ENCODE measurements around the gene TRIO.

The TRIO gene

DNA sequence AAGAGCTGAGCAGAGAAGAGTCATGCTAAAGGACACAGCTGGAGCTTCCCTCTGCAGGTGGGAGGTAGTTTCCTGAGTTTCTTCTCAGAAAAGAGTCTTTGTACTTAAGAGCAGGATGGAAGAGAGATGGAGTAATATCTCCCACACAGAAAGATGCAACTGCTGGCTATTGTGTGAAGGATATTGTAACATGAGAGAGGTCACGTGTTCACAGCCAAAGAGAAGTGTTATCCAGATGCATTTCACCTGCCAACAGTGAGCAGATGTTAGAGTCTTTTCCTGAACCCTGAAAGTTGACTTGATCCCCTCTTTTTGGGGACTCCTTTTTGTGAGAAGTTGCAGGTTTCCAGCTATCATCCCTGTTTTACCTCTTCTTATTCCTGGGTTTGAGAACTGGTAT lies 14.0 kb upstream of the TRIO start:
- no peaks in the 10 kb centered on the region for H3K4me1 Mint-ChIP-seq (ENCODE audit: low read depth in 2 of 2)
- DNase-seq (no peak), ATAC-seq (replicated peaks) (no peak)
- no peak overlapping the region for H3K27ac Mint-ChIP-seq
- peaks cover 0 to 35% of the 10 kb centered on the region in 2 donors for H3K27me3 Mint-ChIP-seq
- H3K4me3 Mint-ChIP-seq: no peak overlapping the region
- H3K9me3 Mint-ChIP-seq: no peaks in the 10 kb centered on the region
- peaks cover 3% of the 10 kb centered on the region for H3K36me3 Mint-ChIP-seq (ENCODE audit: insufficient read depth)

GRCh38 chr5:14131855-14132503 lies 11.2 kb upstream of the TRIO start:
- Mint-ChIP-seq H3K4me1 (ENCODE audit: low read depth in 2 of 2) (no peaks in the 10 kb centered on the region), H3K27ac (no peak overlapping the region), H3K36me3 (ENCODE audit: insufficient read depth) (peaks cover 3% of the 10 kb centered on the region), H3K4me3 (no peak overlapping the region), H3K9me3 (peaks cover 0 to 2% of the 10 kb centered on the region in 2 donors), H3K27me3 (peaks cover 6 to 62% of the 10 kb centered on the region in 2 donors)
- DNase-seq (no peak), ATAC-seq (replicated peaks) (no peak)

GRCh38 chr5:14133394-14133793 lies 9.7 kb upstream of the TRIO start:
- ATAC-seq (replicated peaks) (no peak), DNase-seq (no peak)
- Mint-ChIP-seq H3K9me3 (peaks cover 0 to 2% of the 10 kb centered on the region in 2 donors), H3K4me1 (ENCODE audit: low read depth in 2 of 2) (no peaks in the 10 kb centered on the region), H3K36me3 (ENCODE audit: insufficient read depth) (peaks cover 3% of the 10 kb centered on the region), H3K4me3 (no peak overlapping the region), H3K27ac (no peak overlapping the region), H3K27me3 (peaks cover 16 to 75% of the 10 kb centered on the region in 2 donors)

- H3K4me1 Mint-ChIP-seq (ENCODE audit: low read depth in 2 of 2): no peaks in the 10 kb centered on the region
- peaks cover 0 to 2% of the 10 kb centered on the region in 2 donors for H3K9me3 Mint-ChIP-seq
- peaks cover 23 to 81% of the 10 kb centered on the region in 2 donors for H3K27me3 Mint-ChIP-seq
- H3K4me3 Mint-ChIP-seq: no peak overlapping the region
- H3K36me3 Mint-ChIP-seq (ENCODE audit: insufficient read depth): peaks cover 3% of the 10 kb centered on the region
- no peak overlapping the region for H3K27ac Mint-ChIP-seq
- DNase-seq: no peak
- no peak for ATAC-seq (replicated peaks)
Observed at GRCh38 chr5:14134083-14134482, 9.1 kb upstream of the TRIO start.

- DNase-seq (no peak), ATAC-seq (replicated peaks) (no peak)
- H3K27me3 Mint-ChIP-seq: peaks cover 30 to 88% of the 10 kb centered on the region in 2 donors
- no peak overlapping the region for H3K4me3 Mint-ChIP-seq
- peaks cover 3% of the 10 kb centered on the region for H3K36me3 Mint-ChIP-seq (ENCODE audit: insufficient read depth)
- no peaks in the 10 kb centered on the region for H3K4me1 Mint-ChIP-seq (ENCODE audit: low read depth in 2 of 2)
- H3K27ac Mint-ChIP-seq: no peak overlapping the region
- peaks cover 0 to 2% of the 10 kb centered on the region in 2 donors for H3K9me3 Mint-ChIP-seq
Observed at GRCh38 chr5:14134771-14135170, 8.4 kb upstream of the TRIO start.

GRCh38 chr5:14135621-14136020 lies 7.5 kb upstream of the TRIO start:
- ATAC-seq (replicated peaks) (no peak), DNase-seq (no peak)
- H3K27ac Mint-ChIP-seq: no peak overlapping the region
- peaks cover 0 to 2% of the 10 kb centered on the region in 2 donors for H3K9me3 Mint-ChIP-seq
- peaks cover 30 to 86% of the 10 kb centered on the region in 2 donors for H3K27me3 Mint-ChIP-seq
- no peak overlapping the region for H3K4me3 Mint-ChIP-seq
- H3K4me1 Mint-ChIP-seq (ENCODE audit: low read depth in 2 of 2): no peaks in the 10 kb centered on the region
- H3K36me3 Mint-ChIP-seq (ENCODE audit: insufficient read depth): peaks cover 3% of the 10 kb centered on the region

GRCh38 chr5:14136228-14136627 lies 6.9 kb upstream of the TRIO start:
- Mint-ChIP-seq H3K27me3 (peaks cover 33 to 89% of the 10 kb centered on the region in 2 donors), H3K27ac (no peak overlapping the region), H3K4me1 (ENCODE audit: low read depth in 2 of 2) (no peaks in the 10 kb centered on the region), H3K36me3 (ENCODE audit: insufficient read depth) (peaks cover 3% of the 10 kb centered on the region), H3K9me3 (peaks cover 0 to 2% of the 10 kb centered on the region in 2 donors), H3K4me3 (no peak overlapping the region)
- DNase-seq (no peak), ATAC-seq (replicated peaks) (no peak)

- Mint-ChIP-seq H3K4me1 (ENCODE audit: low read depth in 2 of 2) (peaks cover 4 to 6% of the 10 kb centered on the region in 2 donors), H3K4me3 (no peak overlapping the region), H3K27ac (no peak overlapping the region), H3K9me3 (peaks cover 0 to 2% of the 10 kb centered on the region in 2 donors), H3K36me3 (ENCODE audit: insufficient read depth) (no peaks in the 10 kb centered on the region), H3K27me3 (peaks cover 35 to 82% of the 10 kb centered on the region in 2 donors)
- ATAC-seq (replicated peaks): no peak
- DNase-seq: no peak
Observed at GRCh38 chr5:14138608-14139540, 4.3 kb upstream of the TRIO start.

GRCh38 chr5:14141764-14142163 lies 1.4 kb upstream of the TRIO start:
- H3K4me1 Mint-ChIP-seq (ENCODE audit: low read depth in 2 of 2): peaks cover 11 to 12% of the 10 kb centered on the region in 2 donors

DNA sequence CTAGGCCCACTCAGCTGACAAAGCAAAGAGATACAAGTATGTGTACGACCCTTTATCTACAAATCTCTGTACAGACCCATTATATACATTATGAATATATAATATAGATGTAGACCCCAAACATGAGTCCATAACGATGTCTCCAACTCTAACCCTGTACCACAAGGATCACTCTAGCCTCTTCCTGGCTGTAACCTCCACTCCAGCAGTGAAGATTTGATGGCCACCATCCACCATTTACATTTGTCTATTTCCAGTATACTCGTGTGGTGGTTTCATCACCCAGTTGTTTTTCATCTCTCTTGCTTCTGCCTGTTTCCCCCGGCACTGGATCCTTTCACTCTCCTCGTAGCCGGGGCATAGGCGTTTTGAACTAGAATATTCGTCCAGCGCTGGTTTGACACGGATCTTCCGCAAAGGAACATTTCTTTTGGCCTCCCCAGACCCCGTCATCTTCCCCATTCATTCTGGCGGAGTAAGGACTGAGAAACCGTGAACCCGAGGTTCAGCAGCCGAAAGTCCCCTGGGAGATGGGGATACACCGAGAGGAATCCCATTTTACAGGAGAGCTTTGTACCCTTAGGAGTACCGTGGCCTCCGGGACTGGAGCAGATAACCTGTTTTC lies 828 bp upstream of the TRIO start:
- Mint-ChIP-seq H3K27ac (peak overlapping the region in 1 of 2 donors; percentile 49), H3K27me3 (peaks cover 36 to 59% of the 10 kb centered on the region in 2 donors), H3K36me3 (ENCODE audit: insufficient read depth) (no peaks in the 10 kb centered on the region), H3K4me3 (peak overlapping the region; percentile 82 to 83), H3K9me3 (no peaks in the 10 kb centered on the region), H3K4me1 (ENCODE audit: low read depth in 2 of 2) (peaks cover 11 to 12% of the 10 kb centered on the region in 2 donors)
- peak in 1 of 3 experiments; percentile 1 for DNase-seq
- ATAC-seq (replicated peaks): no peak

More at GRCh38 chr5:14141764-14142163, 1.4 kb upstream of the TRIO start:
- Mint-ChIP-seq H3K27ac (no peak overlapping the region), H3K9me3 (no peaks in the 10 kb centered on the region), H3K36me3 (ENCODE audit: insufficient read depth) (no peaks in the 10 kb centered on the region), H3K4me3 (no peak overlapping the region), H3K27me3 (peaks cover 38 to 64% of the 10 kb centered on the region in 2 donors)
- DNase-seq (no peak), ATAC-seq (replicated peaks) (no peak)

DNA sequence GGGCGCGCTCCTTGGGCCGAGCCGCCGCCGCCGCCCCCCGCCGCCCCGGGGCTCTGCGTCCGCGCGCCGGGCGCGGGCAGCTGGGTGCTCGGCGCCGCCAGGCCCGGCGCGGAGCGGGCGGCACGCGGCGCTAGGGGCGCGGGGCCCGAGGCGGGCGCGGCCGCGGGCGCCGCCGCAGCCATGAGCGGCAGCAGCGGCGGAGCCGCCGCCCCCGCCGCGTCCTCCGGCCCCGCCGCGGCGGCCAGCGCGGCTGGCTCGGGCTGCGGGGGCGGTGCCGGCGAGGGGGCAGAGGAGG lies 351 bp downstream of the TRIO start:
- peaks cover 27 to 51% of the 10 kb centered on the region in 2 donors for H3K27me3 Mint-ChIP-seq
- H3K4me3 Mint-ChIP-seq: no peak overlapping the region
- H3K9me3 Mint-ChIP-seq: no peaks in the 10 kb centered on the region
- ATAC-seq (replicated peaks) (peak; percentile 4), DNase-seq (no peak)
- H3K36me3 Mint-ChIP-seq (ENCODE audit: insufficient read depth): no peaks in the 10 kb centered on the region
- peaks cover 11 to 12% of the 10 kb centered on the region in 2 donors for H3K4me1 Mint-ChIP-seq (ENCODE audit: low read depth in 2 of 2)
- peak overlapping the region in 1 of 2 donors; percentile 49 for H3K27ac Mint-ChIP-seq

- Mint-ChIP-seq H3K27me3 (peaks cover 27 to 51% of the 10 kb centered on the region in 2 donors), H3K4me3 (peak overlapping the region; percentile 86 to 87), H3K36me3 (ENCODE audit: insufficient read depth) (no peaks in the 10 kb centered on the region), H3K9me3 (no peaks in the 10 kb centered on the region), H3K27ac (peak overlapping the region; percentile 71 to 78), H3K4me1 (ENCODE audit: low read depth in 2 of 2) (peaks cover 11 to 12% of the 10 kb centered on the region in 2 donors)
- ATAC-seq (replicated peaks) (peak; percentile 18), DNase-seq (peak; percentile 7 to 20 (median 20))
Observed at GRCh38 chr5:14143841-14144585, 871 bp downstream of the TRIO start.

All from effector memory CD8-positive, alpha-beta T cell (primary cell).